Measurements from ENCODE around the gene ANGEL1.

The ANGEL1 gene

DNA sequence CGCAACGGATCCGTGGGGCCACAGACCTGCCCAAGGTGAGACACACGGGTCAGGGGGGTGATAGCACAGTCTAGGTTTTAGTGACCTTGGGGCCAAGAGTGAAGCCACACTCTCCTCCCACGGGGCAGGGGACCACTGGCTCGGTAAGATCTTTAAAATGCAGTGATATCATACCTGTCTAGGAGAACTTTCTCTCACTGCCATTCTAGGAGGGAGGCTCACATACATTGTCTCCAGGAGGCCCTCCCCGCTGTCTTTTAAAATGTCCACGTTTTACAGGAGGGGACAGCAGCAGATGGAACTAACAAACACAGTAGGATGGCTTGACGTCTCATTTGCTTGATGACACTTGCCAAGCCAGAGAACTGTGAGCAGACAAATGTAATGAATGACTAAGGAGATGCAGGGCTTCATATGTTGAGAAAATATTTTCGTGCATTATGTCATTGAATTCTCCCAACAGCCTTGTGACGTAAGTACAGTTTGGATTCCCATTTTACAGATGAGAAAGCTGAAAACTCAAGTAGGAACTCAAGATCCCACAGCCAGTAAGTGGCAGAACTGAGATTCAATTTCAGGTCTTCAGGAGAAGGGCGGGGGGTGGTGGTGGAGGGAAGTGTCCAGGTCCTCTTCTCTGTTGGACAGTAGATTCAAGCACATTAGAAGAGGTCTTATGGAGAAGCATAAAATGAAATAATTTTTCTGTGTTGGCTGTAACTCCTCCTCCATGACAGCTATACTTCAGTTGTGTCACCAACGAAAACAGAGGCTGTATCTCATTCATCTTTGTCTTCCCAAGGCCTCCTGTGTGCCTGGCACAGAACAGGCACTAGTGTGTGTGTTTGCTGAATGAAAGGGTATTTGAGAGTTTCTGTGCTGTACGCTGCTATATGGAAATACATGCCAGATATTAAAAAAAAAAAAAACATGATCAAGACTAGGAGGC lies 49.3 kb downstream of the ANGEL1 start:
- no peak for DNase-seq

DNA sequence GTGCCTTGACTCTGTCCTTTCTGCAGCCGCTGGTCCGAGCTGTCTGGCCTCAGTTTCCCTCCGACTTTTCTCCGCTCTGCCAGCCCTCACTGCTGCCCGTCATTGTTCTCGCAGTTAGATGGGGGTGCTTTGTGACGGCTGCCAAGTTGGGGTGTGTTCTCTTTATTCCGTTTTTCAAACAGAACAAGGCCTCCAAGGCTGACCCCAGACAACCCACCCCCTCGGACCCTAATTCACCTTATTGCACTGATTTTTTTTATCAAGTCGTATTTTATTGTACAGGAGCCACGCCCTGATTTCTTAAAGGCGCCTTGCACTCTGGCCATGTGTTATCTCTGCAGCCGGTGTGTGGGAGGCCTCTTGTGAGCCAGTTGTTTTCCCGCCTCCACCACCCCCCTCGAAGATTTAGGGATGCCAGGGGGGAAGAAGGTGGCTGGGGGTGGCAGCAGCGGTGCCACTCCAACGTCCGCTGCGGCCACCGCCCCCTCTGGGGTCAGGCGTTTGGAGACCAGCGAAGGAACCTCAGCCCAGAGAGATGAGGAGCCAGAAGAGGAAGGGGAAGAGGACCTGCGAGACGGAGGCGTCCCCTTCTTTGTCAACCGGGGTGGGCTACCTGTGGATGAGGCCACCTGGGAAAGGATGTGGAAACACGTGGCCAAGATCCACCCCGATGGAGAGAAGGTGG lies 50.1 kb downstream of the ANGEL1 start:
- no peak for DNase-seq

DNA sequence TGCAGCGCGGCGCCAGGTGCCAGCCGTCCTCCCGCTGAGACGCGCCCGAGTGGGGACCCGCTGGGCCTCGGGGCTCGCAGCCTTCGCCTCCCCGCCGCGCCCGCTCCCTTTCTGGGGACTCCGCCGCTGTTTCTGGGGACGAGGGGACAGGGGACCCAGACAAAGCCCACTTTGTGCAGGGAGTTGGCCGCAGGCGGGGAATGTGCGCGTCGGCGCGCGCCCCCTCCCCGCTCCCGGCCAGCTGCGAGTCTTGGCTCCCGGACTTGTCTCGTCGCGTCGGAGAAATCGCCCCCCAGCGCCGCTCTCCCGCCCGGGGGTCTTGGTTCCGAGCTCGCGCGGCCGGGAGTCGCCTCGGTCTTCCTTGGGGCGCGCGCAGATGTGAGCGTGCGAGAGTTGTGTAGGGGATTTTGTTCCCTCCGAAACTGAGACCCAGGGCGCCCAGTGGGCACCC lies 50.7 kb downstream of the ANGEL1 start:
- DNase-seq = no peak

DNA sequence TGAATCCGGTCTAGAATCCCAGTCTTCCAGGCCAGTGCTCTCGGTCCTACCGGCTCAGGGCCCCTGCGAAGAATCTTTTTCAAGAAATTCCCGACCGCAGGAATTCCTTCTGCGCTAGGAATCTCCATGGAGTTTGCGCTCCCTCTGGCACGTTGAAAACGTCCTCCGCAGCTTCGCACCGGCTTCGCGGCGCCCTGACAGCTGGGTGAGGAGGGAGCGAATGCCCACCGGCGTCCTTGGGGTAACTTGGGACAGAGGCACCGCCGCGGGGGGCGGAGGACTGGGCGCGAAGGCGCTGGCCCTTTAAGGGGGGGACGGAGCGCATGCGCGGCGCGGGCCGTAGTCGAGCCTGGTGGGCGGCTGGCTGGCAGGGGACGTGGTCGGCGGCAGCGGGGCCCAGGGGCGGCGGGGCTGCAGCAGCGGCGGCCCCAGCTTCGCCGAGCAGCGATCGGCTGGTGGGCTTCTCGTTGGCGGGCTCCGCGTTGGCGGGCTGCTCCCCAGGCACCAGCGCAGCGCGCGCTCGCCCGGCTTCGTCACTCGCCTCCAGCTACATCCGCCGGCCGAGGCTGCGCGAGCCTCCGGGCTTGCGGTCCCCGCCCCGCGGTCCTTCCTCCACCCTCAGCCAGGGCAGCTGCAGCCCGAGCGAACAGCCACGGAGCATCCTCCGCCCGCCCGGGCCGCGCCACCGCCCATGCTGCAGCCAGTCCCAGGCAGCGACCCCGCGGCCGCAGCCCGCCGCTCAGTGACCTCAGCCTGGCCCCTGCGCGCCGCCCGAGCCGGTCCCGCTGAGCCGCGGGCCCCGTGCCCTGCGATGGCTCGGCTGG lies 51.3 kb downstream of the ANGEL1 start, which contains the start of gene VASH1:
VASH1 (plus strand) TSS at position 333 of the 824 bp plus-strand sequence. CDS start 1,354 bp downstream, outside the sequence.
- peak; percentile 56 to 62 for DNase-seq

DNA sequence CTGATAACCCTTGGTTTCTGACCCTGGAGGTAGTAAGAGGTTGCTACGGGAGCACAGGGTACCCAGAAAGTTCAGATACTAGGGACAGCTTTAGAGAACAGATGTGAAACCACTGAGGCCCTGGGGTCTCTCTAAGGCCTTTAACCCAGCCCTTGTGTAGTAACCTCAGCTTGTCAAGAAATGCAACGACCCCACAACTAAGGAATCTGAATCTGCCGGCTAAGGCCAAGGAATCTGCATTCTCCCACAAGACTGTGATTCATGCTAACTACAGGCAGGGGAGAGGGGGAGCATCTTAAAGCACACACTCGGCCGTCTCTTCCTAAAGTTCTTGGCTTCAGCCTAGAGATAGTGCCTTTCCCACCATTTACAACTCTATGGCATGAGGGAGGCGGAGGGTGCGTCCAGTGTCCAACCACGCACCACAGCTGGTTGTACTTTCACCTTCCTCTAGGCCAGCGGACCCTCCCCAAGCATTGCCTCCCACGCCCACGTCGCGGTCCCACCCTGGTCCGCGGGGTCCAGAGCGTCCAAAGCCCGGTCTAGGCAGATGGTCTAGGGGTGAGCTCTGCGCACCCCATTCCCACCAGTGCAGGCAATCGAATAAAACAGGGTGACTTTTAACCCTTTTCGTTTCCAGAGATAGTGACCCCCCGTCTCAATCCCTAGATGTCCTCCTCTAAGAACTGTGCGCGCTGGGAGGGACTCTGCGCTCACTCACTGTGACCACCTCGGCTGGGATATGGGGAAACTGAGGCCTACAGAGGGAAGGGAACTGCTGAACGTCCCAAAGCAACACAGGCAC lies 52.1 kb downstream of the ANGEL1 start:
- no peak for DNase-seq

DNA sequence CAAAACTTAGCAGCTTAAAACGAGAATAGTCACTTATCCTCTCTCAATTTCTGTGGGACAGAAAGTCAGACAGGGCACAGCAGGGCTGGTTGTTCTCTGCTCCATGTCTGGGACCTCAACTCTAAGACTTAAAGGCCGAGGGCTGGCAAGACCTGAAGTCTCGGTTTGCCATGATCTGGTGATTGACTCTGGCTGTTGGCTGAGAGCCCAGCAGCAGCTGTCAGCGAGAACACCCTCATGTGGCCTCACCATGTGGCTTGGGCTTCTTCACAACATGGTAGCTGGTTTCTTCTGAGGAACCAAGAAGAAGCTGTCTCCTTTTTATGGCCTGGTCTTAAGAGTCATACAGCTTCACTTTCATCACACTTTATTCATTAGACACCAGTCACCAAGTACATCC lies 53.1 kb downstream of the ANGEL1 start:
- no peak for DNase-seq

DNA sequence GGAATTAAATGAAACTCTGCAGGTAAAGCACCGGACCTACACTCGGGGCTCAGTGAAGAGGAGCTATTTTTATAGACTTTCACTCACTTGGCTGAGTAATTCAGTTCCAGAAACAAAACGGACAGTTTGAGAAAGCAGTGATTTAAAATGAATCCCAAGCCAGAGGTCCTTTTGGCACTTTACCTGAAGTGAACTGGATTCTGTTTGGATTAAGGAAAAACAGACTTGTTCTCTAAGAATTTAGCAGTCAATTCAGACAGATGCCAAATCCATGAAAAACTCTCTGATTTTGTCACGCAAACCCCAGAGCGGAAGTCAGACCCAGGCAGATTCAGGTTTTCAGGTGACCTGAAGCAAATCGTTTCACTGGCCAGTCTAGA lies 56.3 kb downstream of the ANGEL1 start:
- DNase-seq = no peak

DNA sequence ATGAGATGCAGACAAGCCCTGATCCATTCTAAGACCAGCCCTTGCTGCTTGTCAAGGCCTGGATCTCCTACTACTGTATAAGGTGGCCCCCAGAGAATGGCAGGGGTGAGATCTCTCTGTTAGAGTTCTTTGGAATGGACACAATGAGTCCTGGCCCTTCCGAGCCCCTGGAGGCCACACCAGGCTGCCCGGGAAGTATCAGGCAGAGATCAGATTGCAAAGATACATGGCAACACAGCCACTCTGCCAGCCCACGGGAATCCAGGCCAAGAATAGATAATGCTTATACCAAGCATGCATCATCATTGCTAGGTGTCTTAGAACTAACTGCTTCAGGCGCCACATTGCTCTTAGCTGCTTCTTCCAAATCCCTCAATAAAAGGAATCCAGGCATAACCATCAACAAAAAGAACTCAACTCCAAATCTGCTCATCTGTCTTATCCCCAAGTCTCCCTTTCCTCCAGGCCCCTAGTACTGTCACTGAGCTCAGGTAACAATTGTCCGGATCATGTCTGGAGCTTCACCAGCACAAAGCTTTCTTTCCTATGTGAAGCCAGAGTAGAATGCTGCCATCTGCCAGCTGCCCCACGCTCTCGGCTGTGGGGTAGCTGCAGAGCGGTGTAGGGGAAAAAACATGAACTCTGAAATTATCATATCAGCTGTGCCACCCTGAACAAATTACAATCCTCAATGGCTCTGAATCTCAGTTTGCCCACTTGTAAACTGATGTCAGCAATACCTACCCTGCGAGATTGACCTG lies 56.9 kb downstream of the ANGEL1 start:
- DNase-seq = no peak

DNA sequence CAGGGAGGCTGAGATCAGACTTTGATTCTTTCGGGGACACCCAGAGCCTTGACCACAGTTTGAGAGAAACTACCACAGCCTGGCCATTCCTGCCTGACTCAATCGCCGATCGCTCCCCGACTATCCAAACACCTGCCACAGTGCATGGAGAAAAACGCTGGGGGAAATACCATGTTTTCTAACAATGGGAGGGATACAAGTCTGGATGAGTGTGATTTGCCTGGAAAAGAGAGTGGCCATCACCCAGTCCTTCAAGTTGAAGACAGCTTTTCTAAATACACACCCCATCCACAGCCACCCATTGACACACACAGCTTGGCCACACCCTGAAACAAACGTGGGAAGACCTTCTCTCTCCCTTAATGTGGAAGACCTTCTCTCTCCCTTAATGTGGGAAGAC lies 58.1 kb downstream of the ANGEL1 start:
- no peak for DNase-seq

DNA sequence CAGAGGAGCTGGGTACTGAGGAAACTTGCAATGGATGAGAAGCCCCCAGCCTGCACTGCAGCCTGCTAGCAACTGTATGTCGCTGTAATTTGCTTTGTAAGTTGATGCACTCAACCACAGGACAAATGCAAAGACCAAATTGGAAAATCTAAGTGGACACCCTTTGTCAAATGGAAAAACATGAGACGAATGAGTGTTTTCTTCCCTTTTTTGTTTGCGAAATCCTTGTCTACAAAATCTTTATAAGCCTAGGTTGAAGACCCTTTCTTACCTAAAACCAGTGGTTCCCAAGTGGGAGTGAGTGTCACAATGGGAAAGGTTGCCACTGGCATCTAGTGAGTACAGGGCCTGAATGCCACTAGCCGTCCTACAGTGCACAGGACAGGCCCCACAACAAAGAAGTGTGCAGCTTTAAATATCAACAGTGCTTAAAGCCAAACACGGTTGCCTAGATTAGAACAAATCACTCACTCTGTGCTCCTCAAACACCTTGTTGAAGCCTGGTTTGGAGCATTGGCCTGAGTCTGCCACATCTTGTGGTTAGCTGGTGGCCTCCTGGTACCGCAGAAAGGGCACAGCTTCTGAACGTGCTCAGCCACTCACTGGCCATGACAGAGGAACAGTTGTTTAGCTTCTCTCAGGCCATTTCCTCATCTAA lies 59.0 kb downstream of the ANGEL1 start:
- DNase-seq = no peak

DNA sequence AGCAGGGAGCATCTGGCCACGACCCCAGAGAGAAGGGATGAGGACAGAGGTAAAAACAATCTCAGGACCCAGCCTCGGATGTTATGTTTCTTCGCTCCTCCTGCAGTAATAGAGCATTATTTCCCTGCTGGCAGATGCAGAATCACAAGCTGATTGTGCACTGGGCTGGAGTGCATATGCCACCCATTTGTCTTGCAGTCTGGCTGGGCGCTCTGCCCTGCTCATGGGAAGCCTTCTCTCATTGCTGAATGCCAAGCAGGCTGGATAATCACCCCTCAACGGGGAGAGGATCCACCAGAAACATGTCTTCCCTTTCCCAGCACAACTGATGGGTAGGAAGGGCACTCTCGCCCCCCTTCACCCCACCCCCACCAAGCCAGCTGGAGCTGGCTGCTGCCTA lies 59.9 kb downstream of the ANGEL1 start:
- DNase-seq = no peak

DNA sequence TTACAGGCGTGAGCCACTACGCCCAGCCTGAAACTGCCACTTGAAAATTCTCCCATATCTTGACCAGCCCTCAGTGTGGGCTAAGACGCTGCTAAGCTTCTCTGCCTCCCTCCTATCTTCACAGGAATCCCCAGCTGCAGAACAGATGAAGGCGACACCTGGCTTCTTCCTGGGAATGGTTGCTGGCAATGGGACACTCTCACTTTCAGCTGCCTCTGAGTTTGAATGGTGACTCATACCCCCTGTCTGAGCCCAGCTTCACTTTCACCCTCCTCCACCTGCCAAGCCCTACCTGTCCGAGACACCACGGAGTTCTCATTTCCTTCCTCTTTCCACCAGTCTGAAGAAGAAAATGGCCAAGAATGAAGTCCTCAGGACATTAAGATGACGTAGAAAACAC lies 69.7 kb downstream of the ANGEL1 start:
- peak in 1 of 2 donors; percentile 42 for DNase-seq

DNA sequence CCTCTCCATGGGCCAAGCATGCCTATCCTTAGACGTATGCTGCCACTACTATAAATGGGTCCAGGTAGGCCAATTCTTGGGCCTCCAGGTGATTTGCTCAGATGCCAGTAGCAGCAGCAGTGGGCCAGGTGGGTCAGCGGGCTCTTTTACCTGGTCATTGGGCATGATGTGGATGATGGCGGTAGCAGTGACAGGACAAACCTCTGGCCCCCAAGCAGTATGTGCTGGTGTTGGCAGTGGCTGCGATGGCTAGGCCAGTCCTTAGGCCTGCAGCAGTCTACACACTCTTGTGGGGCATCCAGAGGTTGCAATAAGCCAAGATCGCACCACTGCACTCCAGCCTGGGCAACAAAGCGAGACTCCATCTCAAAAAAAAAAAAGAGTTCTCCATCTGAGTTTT lies 70.5 kb downstream of the ANGEL1 start:
- DNase-seq = no peak

DNA sequence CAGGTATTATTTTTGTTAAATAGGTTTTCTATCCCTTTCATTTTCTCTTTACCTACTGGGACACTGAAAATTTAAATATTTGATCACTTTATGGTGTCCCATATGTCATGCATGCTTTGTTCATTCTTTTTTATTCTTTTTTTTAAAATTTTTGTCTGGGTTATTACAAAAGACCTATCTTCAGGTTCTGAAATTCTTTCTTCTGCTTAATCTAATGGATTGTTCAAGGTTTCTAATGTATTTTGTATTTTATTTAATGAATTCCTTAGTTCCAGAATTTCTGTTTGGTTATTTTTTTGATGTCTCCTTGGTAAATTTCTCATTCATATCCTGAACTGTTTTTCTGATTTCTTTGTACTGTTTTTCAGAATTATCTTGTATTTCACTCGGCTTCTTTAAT lies 71.6 kb downstream of the ANGEL1 start:
- no peak for DNase-seq

Data from CD4-positive, alpha-beta T cell treated with Interleukin-1 beta for 1 hour (primary cell).